Parathyroid adenoma (tissue), 2 donors: ENCODE data around the gene APOE.
"Not testable (repeated sequence)": the region's sequence is repeated elsewhere in the genome, so short reads cannot be mapped to it uniquely, and the experiment has no call there.

Source experiments
- H2AFZ ChIP-seq: fragments of 300-600 bp; sonication (generic); one replicate; pipeline ENCODE4 v1.7.0; 2017; ENCODE audit warnings: antibody characterized with exemption, mild to moderate bottlenecking
- H3K27ac ChIP-seq: fragments of 300-600 bp; sonication (generic); one replicate; pipeline ENCODE4 v1.7.0; 2017
- H3K27me3 ChIP-seq: fragments of 300-600 bp; sonication (generic); one replicate; pipeline ENCODE4 v1.7.0; 2017; ENCODE audit warnings: low read length; ENCODE audit not compliant: control insufficient read depth, insufficient read depth
- H3K36me3 ChIP-seq: fragments of 300-600 bp; sonication (generic); one replicate; pipeline ENCODE4 v1.7.0; 2017; ENCODE audit warnings: low read length; ENCODE audit not compliant: control insufficient read depth, insufficient read depth
- H3K4me1 ChIP-seq: fragments of 300-600 bp; sonication (generic); one replicate; pipeline ENCODE4 v1.7.0; 2017; ENCODE audit warnings: control low read depth
- H3K4me2 ChIP-seq: fragments of 300-600 bp; sonication (generic); one replicate; pipeline ENCODE4 v1.7.0; 2017; ENCODE audit warnings: low read length
- H3K4me3 ChIP-seq: fragments of 300-600 bp; sonication (generic); one replicate; pipeline ENCODE4 v1.7.0; 2017; ENCODE audit warnings: low read depth, low read length
- H3K79me2 ChIP-seq: fragments of 300-600 bp; sonication (generic); one replicate; pipeline ENCODE4 v1.7.0; 2017; ENCODE audit warnings: control low read depth
- H3K9ac ChIP-seq: fragments of 300-600 bp; sonication (generic); one replicate; pipeline ENCODE4 v1.7.0; 2017; ENCODE audit warnings: mild to moderate bottlenecking
- H3K9me3 ChIP-seq: fragments of 300-600 bp; sonication (generic); one replicate; pipeline ENCODE4 v1.7.0; 2017; ENCODE audit warnings: low read length; ENCODE audit not compliant: control insufficient read depth
- TF ChIP-seq, protein P1 (sequence below): fragments of 300-600 bp; sonication (generic); IDR thresholded peaks from one replicate; pipeline ENCODE4 v1.7.0; 2017; ENCODE audit warnings: antibody characterized with exemption, mild to moderate bottlenecking
- donor health status: primary hyperparathyroidism.

APOE gene

DNA sequence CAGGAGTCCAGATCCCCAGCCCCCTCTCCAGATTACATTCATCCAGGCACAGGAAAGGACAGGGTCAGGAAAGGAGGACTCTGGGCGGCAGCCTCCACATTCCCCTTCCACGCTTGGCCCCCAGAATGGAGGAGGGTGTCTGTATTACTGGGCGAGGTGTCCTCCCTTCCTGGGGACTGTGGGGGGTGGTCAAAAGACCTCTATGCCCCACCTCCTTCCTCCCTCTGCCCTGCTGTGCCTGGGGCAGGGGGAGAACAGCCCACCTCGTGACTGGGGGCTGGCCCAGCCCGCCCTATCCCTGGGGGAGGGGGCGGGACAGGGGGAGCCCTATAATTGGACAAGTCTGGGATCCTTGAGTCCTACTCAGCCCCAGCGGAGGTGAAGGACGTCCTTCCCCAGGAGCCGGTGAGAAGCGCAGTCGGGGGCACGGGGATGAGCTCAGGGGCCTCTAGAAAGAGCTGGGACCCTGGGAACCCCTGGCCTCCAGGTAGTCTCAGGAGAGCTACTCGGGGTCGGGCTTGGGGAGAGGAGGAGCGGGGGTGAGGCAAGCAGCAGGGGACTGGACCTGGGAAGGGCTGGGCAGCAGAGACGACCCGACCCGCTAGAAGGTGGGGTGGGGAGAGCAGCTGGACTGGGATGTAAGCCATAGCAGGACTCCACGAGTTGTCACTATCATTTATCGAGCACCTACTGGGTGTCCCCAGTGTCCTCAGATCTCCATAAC, at the start of gene APOE:
Gene APOE (plus strand): TSS at position 360 of the 724 bp plus-strand sequence. CDS start 829 bp downstream, outside the sequence.
- Histone ChIP-seq H3K27ac (no peak within 1 kb of the TSS), H3K4me1 (peaks cover 4% of the 10 kb centered on the region), H3K4me3 (peak within 1 kb of the TSS; percentile 50), H3K4me2 (peak within 1 kb of the TSS; percentile 64), H3K9me3 (no peaks in the 10 kb centered on the region), H3K9ac (no peak within 1 kb of the TSS), H2AFZ (peak within 1 kb of the TSS; percentile 20), H3K79me2 (no peaks in the 10 kb centered on the region), H3K27me3 (no peaks in the 10 kb centered on the region), H3K36me3 (no peaks in the 10 kb centered on the region)
- TF ChIP-seq, protein P1, sequence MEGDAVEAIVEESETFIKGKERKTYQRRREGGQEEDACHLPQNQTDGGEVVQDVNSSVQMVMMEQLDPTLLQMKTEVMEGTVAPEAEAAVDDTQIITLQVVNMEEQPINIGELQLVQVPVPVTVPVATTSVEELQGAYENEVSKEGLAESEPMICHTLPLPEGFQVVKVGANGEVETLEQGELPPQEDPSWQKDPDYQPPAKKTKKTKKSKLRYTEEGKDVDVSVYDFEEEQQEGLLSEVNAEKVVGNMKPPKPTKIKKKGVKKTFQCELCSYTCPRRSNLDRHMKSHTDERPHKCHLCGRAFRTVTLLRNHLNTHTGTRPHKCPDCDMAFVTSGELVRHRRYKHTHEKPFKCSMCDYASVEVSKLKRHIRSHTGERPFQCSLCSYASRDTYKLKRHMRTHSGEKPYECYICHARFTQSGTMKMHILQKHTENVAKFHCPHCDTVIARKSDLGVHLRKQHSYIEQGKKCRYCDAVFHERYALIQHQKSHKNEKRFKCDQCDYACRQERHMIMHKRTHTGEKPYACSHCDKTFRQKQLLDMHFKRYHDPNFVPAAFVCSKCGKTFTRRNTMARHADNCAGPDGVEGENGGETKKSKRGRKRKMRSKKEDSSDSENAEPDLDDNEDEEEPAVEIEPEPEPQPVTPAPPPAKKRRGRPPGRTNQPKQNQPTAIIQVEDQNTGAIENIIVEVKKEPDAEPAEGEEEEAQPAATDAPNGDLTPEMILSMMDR = no peak

- Histone ChIP-seq H3K9ac (no peak overlapping the region), H3K27me3 (no peaks in the 10 kb centered on the region), H2AFZ (no peak overlapping the region), H3K4me2 (no peak overlapping the region), H3K4me1 (peaks cover 12% of the 10 kb centered on the region), H3K9me3 (no peaks in the 10 kb centered on the region), H3K79me2 (peaks cover 48% of the 10 kb centered on the region), H3K36me3 (no peaks in the 10 kb centered on the region), H3K27ac (peak overlapping the region; percentile 39), H3K4me3 (no peak overlapping the region)
- TF ChIP-seq, protein P1 = no peak
Observed at GRCh38 chr19:44856421-44857083, 49.0 kb upstream of the APOE start.

- Histone ChIP-seq H3K4me2 (no peak overlapping the region), H3K9ac (no peak overlapping the region), H3K36me3 (no peaks in the 10 kb centered on the region)
Observed at GRCh38 chr19:44857837-44858236, 47.8 kb upstream of the APOE start.

DNA sequence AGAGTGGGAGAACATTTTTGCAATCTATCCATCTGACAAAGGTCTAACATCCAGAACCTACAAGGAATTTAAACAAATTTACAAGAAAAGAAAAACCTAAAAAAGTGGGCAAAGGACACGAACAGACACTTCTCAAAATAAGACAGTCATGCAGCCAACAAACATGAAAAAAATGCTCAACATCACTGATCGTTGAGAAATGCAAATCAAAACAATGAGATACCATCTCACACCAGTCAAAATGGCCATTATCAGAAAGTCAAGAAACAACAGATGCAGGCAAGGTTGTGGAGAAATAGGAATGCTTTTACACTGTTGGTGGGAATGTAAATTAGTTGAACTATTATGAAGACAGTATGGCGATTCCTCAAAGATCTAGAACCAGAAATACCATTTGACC, 44.0 kb upstream of the APOE start:
- Histone ChIP-seq H3K4me3 (peak overlapping the region; percentile 3), H3K79me2 (peaks cover 35% of the 10 kb centered on the region), H3K4me2 (peak overlapping the region; percentile 53)
- not testable (repeated sequence) for H3K36me3 ChIP-seq, H3K9me3 ChIP-seq, H3K27me3 ChIP-seq, H2AFZ ChIP-seq, H3K9ac ChIP-seq, H3K27ac ChIP-seq, H3K4me1 ChIP-seq

More at GRCh38 chr19:44857837-44858236, 47.8 kb upstream of the APOE start:
- H3K27me3 ChIP-seq = no peaks in the 10 kb centered on the region
- no peak overlapping the region for H2AFZ ChIP-seq
- TF ChIP-seq, protein P1 = no peak
- H3K4me1 ChIP-seq = peaks cover 12% of the 10 kb centered on the region
- H3K79me2 ChIP-seq = peaks cover 41% of the 10 kb centered on the region
- H3K4me3 ChIP-seq = no peak overlapping the region
- no peaks in the 10 kb centered on the region for H3K9me3 ChIP-seq
- H3K27ac ChIP-seq = no peak overlapping the region

DNA sequence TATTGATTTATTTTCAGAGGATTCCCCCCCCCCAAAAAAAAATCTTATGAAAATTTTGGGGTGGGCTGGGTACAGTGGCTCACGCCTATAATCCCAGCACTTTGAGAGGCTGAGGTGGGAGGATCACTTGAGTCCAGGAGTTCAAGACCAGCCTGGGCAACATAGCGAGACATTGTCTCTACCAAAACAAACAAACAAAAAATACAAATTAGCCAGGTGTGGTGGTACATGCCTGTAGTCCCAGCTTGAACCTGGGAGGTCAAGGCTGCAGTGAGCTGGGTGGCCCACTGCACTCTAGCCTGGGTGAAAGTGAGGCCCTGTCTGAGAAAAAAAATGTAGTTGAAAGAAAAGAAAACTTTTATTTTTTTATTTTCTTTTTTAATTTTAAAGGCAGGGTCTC, 41.6 kb upstream of the APOE start:
- Histone ChIP-seq H3K27ac (no peak overlapping the region), H3K4me1 (peaks cover 8% of the 10 kb centered on the region), H3K4me2 (no peak overlapping the region), H3K36me3 (no peaks in the 10 kb centered on the region), H3K9me3 (no peaks in the 10 kb centered on the region), H2AFZ (no peak overlapping the region), H3K27me3 (no peaks in the 10 kb centered on the region), H3K4me3 (no peak overlapping the region), H3K9ac (no peak overlapping the region), H3K79me2 (peaks cover 30% of the 10 kb centered on the region)
- TF ChIP-seq, protein P1 = no peak
